Neural cell (in vitro differentiated cells): ENCODE results near the gene ZNF555. TPM values are rescaled to one million over a fixed set of nuclear protein-coding genes. Genes with fewer than 3 reads are reported as not detected.

Experiments
- H2AFZ ChIP-seq: fragments of 200-600, 300-800 bp; sonication (generic), shearing (Covaris generic); 2 replicates; pipeline ENCODE4 v1.6.0; 2014; ENCODE audit warnings: low read depth, mild to moderate bottlenecking, antibody characterized with exemption, low read length, moderate library complexity
- H3F3A ChIP-seq: fragments of 200-600 bp; shearing (Covaris generic); 2 replicates; pipeline ENCODE4 v1.6.1; 2016; ENCODE audit warnings: mild to moderate bottlenecking, moderate library complexity, mixed read lengths, antibody characterized with exemption, low read length; ENCODE audit not compliant: insufficient read depth, poor library complexity, severe bottlenecking
- H3K27ac ChIP-seq: fragments of 200-600, 300-800 bp; sonication (generic), shearing (Covaris generic); 2 replicates; pipeline ENCODE4 v1.5.1; 2014; ENCODE audit warnings: mild to moderate bottlenecking, low read length, moderate library complexity
- H3K27me3 ChIP-seq: fragments of 300-800, 200-600 bp; sonication (generic), shearing (Covaris generic); 2 replicates; pipeline ENCODE4 v1.6.0; 2014; ENCODE audit warnings: mild to moderate bottlenecking, low read depth, low read length, moderate library complexity; ENCODE audit not compliant: insufficient read depth
- H3K36me3 ChIP-seq: fragments of 300-800, 200-600 bp; sonication (generic), shearing (Covaris generic); 2 replicates; pipeline ENCODE4 v1.5.1; 2014; ENCODE audit warnings: mild to moderate bottlenecking, antibody characterized with exemption, low read length, moderate library complexity; ENCODE audit not compliant: insufficient read depth
- H3K4me2 ChIP-seq: fragments of 300-800, 200-600 bp; sonication (generic), shearing (Covaris generic); 2 replicates; pipeline ENCODE4 v1.6.0; 2014; ENCODE audit warnings: mild to moderate bottlenecking, low read length
- H3K4me3 ChIP-seq: fragments of 300-800, 200-600 bp; sonication (generic), shearing (Covaris generic); 2 replicates; pipeline ENCODE4 v1.5.1; 2014; ENCODE audit warnings: mild to moderate bottlenecking, low read length, moderate library complexity
- H3K79me2 ChIP-seq: fragments of 200-600 bp; shearing (Covaris generic); replicated peaks from 2 replicates; pipeline ENCODE4 v1.6.0; 2014; ENCODE audit warnings: mild to moderate bottlenecking, low read length, moderate library complexity; ENCODE audit not compliant: insufficient read depth
- H3K9ac ChIP-seq: fragments of 300-800, 200-600 bp; sonication (generic), shearing (Covaris generic); 2 replicates; pipeline ENCODE4 v1.6.1; 2016; ENCODE audit warnings: mild to moderate bottlenecking, low read length, mixed read lengths
- H3K9me2 ChIP-seq: fragments of 200-600 bp; shearing (Covaris generic); 2 replicates; pipeline ENCODE4 v1.6.1; 2016; ENCODE audit warnings: mild to moderate bottlenecking, low read length, mixed read lengths; ENCODE audit not compliant: insufficient read depth
- H3K9me3 ChIP-seq: fragments of 200-600, 300-800 bp; sonication (generic), shearing (Covaris generic); 2 replicates; pipeline ENCODE4 v1.6.1; 2016; ENCODE audit warnings: mild to moderate bottlenecking, mixed run types, low read length, moderate library complexity, mixed read lengths
- H4K20me1 ChIP-seq: fragments of 200-600 bp; shearing (Covaris generic); 2 replicates; pipeline ENCODE4 v1.6.1; 2016; ENCODE audit warnings: mild to moderate bottlenecking, mixed run types; ENCODE audit not compliant: insufficient read depth
- EP300 ChIP-seq: fragments of 450-650 bp; conservative IDR thresholded peaks from 2 replicates; pipeline ENCODE4 v1.6.1; 2014; ENCODE audit warnings: antibody characterized with exemption, mild to moderate bottlenecking, moderate library complexity; ENCODE audit not compliant: poor library complexity, severe bottlenecking
- EZH2 ChIP-seq: fragments of 200-600, 300-800 bp; shearing (Covaris generic), sonication (generic); IDR thresholded peaks from 2 replicates; pipeline ENCODE4 v1.6.1; 2014; ENCODE audit warnings: antibody characterized with exemption, low read length, borderline replicate concordance, mild to moderate bottlenecking; ENCODE audit not compliant: insufficient read depth, poor library complexity, severe bottlenecking
- MXI1 ChIP-seq: fragments of 450-650 bp; conservative IDR thresholded peaks from 2 replicates; pipeline ENCODE4 v1.6.1; 2014; ENCODE audit warnings: antibody characterized with exemption, mild to moderate bottlenecking; ENCODE audit not compliant: poor library complexity, severe bottlenecking
- POLR2AphosphoS5 ChIP-seq: IDR thresholded peaks from 2 replicates; pipeline ENCODE4 v1.6.1; 2012
- RAD21 ChIP-seq: fragments of 450-650 bp; conservative IDR thresholded peaks from 2 replicates; pipeline ENCODE4 v1.6.1; 2014; ENCODE audit warnings: antibody characterized with exemption, mild to moderate bottlenecking, moderate library complexity
- SMC3 ChIP-seq: fragments of 450-650 bp; conservative IDR thresholded peaks from 2 replicates; pipeline ENCODE4 v1.6.1; 2014; ENCODE audit warnings: antibody characterized with exemption, mild to moderate bottlenecking, moderate library complexity; ENCODE audit not compliant: poor library complexity
- TAF1 ChIP-seq: IDR thresholded peaks from 2 replicates; pipeline ENCODE4 v1.6.1; 2012; ENCODE audit warnings: low read depth
- polyA plus RNA-seq: library from polyadenylated mRNA; depleted of rRNA; stranded (reverse); fragments of >200 nt; gene quantifications from 2 replicates; pipeline ENCODE4 v1.2.3, GENCODE V29; 2014
- TF ChIP-seq, protein P1 (sequence below): fragments of 450-650 bp; IDR thresholded peaks from 2 replicates; pipeline ENCODE4 v1.5.1; 2014; ENCODE audit warnings: antibody characterized with exemption, mild to moderate bottlenecking, moderate library complexity; ENCODE audit not compliant: poor library complexity, severe bottlenecking
- TF ChIP-seq, protein P2 (sequence below): IDR thresholded peaks from 2 replicates; pipeline ENCODE4 v1.6.1; 2012; ENCODE audit warnings: borderline replicate concordance

The ZNF555 gene
- polyA plus RNA-seq, 1 donor from 2014 or later, result 6.5 TPM

- Histone ChIP-seq H2AFZ (no peak overlapping the region), H3K9me2 (no peaks in the 10 kb centered on the region), H3K27ac (no peak overlapping the region), H3K36me3 (no peaks in the 10 kb centered on the region), H3K4me2 (no peak overlapping the region), H3K4me3 (no peak overlapping the region), H3K9me3 (no peaks in the 10 kb centered on the region), H3K27me3 (no peaks in the 10 kb centered on the region), H3F3A (no peaks in the 10 kb centered on the region), H3K79me2 (no peaks in the 10 kb centered on the region), H4K20me1 (no peaks in the 10 kb centered on the region), H3K9ac (no peak overlapping the region)
- no peak for TF ChIP-seq MXI1
- TF ChIP-seq SMC3, result no peak
- no peak for TF ChIP-seq TAF1
- TF ChIP-seq EZH2, result no peak
- TF ChIP-seq, protein P1, sequence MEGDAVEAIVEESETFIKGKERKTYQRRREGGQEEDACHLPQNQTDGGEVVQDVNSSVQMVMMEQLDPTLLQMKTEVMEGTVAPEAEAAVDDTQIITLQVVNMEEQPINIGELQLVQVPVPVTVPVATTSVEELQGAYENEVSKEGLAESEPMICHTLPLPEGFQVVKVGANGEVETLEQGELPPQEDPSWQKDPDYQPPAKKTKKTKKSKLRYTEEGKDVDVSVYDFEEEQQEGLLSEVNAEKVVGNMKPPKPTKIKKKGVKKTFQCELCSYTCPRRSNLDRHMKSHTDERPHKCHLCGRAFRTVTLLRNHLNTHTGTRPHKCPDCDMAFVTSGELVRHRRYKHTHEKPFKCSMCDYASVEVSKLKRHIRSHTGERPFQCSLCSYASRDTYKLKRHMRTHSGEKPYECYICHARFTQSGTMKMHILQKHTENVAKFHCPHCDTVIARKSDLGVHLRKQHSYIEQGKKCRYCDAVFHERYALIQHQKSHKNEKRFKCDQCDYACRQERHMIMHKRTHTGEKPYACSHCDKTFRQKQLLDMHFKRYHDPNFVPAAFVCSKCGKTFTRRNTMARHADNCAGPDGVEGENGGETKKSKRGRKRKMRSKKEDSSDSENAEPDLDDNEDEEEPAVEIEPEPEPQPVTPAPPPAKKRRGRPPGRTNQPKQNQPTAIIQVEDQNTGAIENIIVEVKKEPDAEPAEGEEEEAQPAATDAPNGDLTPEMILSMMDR, result no peak
- no peak for TF ChIP-seq EP300
- TF ChIP-seq, protein P2, sequence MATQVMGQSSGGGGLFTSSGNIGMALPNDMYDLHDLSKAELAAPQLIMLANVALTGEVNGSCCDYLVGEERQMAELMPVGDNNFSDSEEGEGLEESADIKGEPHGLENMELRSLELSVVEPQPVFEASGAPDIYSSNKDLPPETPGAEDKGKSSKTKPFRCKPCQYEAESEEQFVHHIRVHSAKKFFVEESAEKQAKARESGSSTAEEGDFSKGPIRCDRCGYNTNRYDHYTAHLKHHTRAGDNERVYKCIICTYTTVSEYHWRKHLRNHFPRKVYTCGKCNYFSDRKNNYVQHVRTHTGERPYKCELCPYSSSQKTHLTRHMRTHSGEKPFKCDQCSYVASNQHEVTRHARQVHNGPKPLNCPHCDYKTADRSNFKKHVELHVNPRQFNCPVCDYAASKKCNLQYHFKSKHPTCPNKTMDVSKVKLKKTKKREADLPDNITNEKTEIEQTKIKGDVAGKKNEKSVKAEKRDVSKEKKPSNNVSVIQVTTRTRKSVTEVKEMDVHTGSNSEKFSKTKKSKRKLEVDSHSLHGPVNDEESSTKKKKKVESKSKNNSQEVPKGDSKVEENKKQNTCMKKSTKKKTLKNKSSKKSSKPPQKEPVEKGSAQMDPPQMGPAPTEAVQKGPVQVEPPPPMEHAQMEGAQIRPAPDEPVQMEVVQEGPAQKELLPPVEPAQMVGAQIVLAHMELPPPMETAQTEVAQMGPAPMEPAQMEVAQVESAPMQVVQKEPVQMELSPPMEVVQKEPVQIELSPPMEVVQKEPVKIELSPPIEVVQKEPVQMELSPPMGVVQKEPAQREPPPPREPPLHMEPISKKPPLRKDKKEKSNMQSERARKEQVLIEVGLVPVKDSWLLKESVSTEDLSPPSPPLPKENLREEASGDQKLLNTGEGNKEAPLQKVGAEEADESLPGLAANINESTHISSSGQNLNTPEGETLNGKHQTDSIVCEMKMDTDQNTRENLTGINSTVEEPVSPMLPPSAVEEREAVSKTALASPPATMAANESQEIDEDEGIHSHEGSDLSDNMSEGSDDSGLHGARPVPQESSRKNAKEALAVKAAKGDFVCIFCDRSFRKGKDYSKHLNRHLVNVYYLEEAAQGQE, result no peak
- no peak for TF ChIP-seq POLR2AphosphoS5
- TF ChIP-seq RAD21, result no peak
Measured at GRCh38 chr19:2814426-2814825, 26.8 kb upstream of the ZNF555 start.

- Histone ChIP-seq H3F3A (no peaks in the 10 kb centered on the region), H2AFZ (no peak overlapping the region), H3K36me3 (no peaks in the 10 kb centered on the region), H3K27ac (no peak overlapping the region), H3K9ac (no peak overlapping the region), H3K27me3 (no peaks in the 10 kb centered on the region), H3K4me3 (no peak overlapping the region), H3K79me2 (no peaks in the 10 kb centered on the region), H3K4me2 (no peak overlapping the region), H3K9me2 (no peaks in the 10 kb centered on the region), H3K9me3 (no peaks in the 10 kb centered on the region), H4K20me1 (no peaks in the 10 kb centered on the region)
- TF ChIP-seq, protein P1, result no peak
- TF ChIP-seq POLR2AphosphoS5 (no peak), TAF1 (no peak), RAD21 (no peak), SMC3 (no peak)
- TF ChIP-seq, protein P2, result no peak
Measured at GRCh38 chr19:2815191-2815614, 26.1 kb upstream of the ZNF555 start.
